Glutamatergic neuron (in vitro differentiated cells): ENCODE results near the gene LDAH. TPM values are rescaled to one million over a fixed set of nuclear protein-coding genes. Genes with fewer than 3 reads are reported as not detected.

ENCODE experiments used
- DNase-seq: peaks from one replicate; pipeline ENCODE4 v3.0.0; 2022
- H3K27ac Mint-ChIP-seq: one replicate; pipeline ENCODE4 v1.8.0; 2020; ENCODE audit warnings: mild to moderate bottlenecking, mixed read lengths, inconsistent platforms; ENCODE audit not compliant: unreplicated experiment
- H3K27me3 Mint-ChIP-seq: one replicate; pipeline ENCODE4 v1.8.0; 2020; ENCODE audit warnings: mild to moderate bottlenecking, moderate library complexity, mixed read lengths, inconsistent platforms; ENCODE audit not compliant: unreplicated experiment
- H3K36me3 Mint-ChIP-seq: one replicate; pipeline ENCODE4 v1.8.0; 2020; ENCODE audit warnings: mild to moderate bottlenecking, mixed read lengths, inconsistent platforms; ENCODE audit not compliant: unreplicated experiment
- H3K4me1 Mint-ChIP-seq: one replicate; pipeline ENCODE4 v1.8.0; 2020; ENCODE audit warnings: mild to moderate bottlenecking, low read depth, mixed read lengths, inconsistent platforms; ENCODE audit not compliant: unreplicated experiment
- H3K4me3 Mint-ChIP-seq: one replicate; pipeline ENCODE4 v1.8.0; 2020; ENCODE audit warnings: mild to moderate bottlenecking, mixed read lengths, inconsistent platforms; ENCODE audit not compliant: unreplicated experiment
- H3K9me3 Mint-ChIP-seq: one replicate; pipeline ENCODE4 v1.8.0; 2020; ENCODE audit warnings: mild to moderate bottlenecking, moderate library complexity, mixed read lengths, inconsistent platforms; ENCODE audit not compliant: unreplicated experiment
- total RNA-seq: library from RNA; stranded (reverse); fragmentation: NEBNext Ultra II Directional; extraction: Animal tissue kit (Norgen Biotek cat#: 25700); gene quantifications from one replicate; pipeline ENCODE4 v1.2.1, GENCODE V29; 2021; ENCODE audit not compliant: unreplicated experiment
- TF ChIP-seq, protein P1 (sequence below): fragments of 200-600 bp; sonication (generic); IDR thresholded peaks from one replicate; pipeline ENCODE4 v1.5.0; 2021; ENCODE audit not compliant: partially characterized antibody, unreplicated experiment

LDAH gene
- total RNA-seq, 1 donor from 2014 or later: 33.7 TPM

DNA sequence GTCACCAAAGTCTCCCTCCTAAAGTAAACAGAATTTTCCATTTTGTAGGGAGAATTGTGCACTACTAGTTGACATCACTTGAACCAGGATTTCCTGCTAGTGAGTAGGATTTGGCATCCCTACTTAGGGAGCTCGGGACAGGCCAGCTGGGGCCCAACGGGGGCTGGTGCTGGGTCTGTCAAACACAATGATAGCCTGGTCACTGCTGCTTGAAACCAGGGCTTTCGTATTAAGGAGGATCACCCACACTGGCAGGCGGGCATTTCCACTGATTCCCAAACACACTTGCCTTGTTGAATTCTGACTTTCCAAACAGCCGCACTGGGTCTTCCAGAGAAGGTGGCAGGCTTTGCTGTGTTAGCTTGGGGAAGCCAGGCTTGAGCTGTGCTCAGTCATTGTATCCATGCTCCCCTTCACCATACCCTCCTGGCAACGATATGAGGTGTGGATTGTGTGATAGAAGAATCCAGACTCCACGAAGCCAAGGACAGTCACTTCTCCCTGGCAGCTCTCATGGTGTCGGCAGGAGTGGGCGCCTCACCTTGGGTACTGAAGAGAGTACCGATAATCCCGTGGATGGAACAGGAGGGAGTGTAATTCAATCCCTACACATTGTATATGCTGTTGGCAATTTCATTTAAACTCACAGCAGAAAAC lies 148.5 kb downstream of the LDAH start:
- H3K4me3 Mint-ChIP-seq: no peak overlapping the region
- H3K9me3 Mint-ChIP-seq: peaks cover 3% of the 10 kb centered on the region
- H3K36me3 Mint-ChIP-seq: no peaks in the 10 kb centered on the region
- H3K27me3 Mint-ChIP-seq: peaks cover 19% of the 10 kb centered on the region
- H3K4me1 Mint-ChIP-seq: peaks cover 2% of the 10 kb centered on the region
- TF ChIP-seq, protein P1, sequence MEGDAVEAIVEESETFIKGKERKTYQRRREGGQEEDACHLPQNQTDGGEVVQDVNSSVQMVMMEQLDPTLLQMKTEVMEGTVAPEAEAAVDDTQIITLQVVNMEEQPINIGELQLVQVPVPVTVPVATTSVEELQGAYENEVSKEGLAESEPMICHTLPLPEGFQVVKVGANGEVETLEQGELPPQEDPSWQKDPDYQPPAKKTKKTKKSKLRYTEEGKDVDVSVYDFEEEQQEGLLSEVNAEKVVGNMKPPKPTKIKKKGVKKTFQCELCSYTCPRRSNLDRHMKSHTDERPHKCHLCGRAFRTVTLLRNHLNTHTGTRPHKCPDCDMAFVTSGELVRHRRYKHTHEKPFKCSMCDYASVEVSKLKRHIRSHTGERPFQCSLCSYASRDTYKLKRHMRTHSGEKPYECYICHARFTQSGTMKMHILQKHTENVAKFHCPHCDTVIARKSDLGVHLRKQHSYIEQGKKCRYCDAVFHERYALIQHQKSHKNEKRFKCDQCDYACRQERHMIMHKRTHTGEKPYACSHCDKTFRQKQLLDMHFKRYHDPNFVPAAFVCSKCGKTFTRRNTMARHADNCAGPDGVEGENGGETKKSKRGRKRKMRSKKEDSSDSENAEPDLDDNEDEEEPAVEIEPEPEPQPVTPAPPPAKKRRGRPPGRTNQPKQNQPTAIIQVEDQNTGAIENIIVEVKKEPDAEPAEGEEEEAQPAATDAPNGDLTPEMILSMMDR: no peak
- no peak for DNase-seq
- H3K27ac Mint-ChIP-seq: no peak overlapping the region

DNA sequence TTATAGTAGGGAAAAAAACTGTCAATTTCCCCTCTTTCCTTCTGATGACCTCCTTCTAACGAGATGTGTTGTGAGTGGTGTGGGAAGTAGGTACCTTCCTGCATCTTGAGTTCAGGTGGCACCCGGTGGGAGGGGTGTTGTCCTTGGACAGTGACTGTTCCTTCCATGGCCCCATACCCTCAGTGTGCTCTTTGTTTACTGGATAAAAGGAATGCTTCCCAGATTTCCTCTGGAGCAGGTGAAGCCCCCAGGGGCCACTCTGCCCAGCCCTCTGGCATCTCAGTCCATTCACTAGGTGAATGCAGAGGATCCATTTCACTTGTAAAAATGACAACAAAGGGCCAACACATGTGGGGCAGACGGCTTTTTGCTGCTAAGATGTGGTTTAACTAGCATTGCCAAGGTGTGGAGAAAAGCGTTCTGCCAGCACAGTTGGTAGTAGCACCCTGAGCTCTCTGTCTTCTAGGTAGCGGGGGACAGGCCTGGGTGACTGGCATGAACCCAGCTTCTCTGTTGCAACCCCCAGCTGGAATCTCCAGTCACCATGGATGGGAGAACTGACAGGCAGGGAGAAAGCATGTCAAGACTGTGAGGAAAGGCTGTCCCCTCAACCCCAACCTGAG lies 149.1 kb downstream of the LDAH start:
- TF ChIP-seq, protein P1: no peak
- Mint-ChIP-seq H3K36me3 (no peaks in the 10 kb centered on the region), H3K4me1 (peaks cover 2% of the 10 kb centered on the region), H3K9me3 (peaks cover 3% of the 10 kb centered on the region), H3K27me3 (peaks cover 21% of the 10 kb centered on the region), H3K4me3 (no peak overlapping the region), H3K27ac (no peak overlapping the region)
- no peak for DNase-seq

DNA sequence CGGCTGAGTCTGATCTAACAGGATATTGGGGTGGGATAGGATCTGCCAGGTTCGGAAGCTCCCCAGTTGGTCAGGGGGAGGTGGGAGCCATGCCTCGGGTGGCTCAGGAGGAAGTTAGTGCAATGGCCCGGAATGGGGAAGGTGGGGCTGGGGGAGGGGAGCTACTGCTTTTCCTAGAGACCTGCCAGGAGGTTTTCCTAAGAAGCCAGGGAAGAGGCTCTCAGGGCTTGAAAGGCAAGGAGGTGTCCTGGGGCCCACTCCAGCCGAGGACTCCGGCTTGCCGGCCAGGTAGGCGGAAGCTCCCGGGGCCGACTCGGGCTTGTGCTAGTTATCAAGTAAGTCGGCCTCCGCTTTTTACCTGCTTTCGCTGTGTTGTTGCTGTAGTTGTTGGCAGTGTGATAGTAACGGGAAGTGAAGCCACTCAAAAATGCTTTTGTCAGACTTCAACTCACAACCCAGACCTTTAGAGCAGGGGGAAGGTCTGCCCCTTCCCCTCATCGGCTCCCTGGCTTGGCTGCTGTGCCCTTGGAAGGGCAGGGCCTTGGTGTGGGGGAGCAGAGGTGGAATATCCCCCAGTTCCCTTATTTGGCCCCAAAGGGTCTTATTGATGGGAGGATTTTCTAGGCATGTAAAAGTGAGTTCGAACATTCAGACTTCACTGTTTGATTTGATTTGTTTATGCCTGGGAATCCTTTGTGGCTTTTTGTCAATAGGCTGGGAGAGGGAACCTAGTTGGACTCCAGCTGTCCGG lies 150.5 kb downstream of the LDAH start:
- no peaks in the 10 kb centered on the region for H3K36me3 Mint-ChIP-seq
- H3K27me3 Mint-ChIP-seq: peaks cover 27% of the 10 kb centered on the region
- peaks cover 10% of the 10 kb centered on the region for H3K9me3 Mint-ChIP-seq
- H3K27ac Mint-ChIP-seq: no peak overlapping the region
- DNase-seq: no peak
- peaks cover 2% of the 10 kb centered on the region for H3K4me1 Mint-ChIP-seq
- no peak overlapping the region for H3K4me3 Mint-ChIP-seq
- TF ChIP-seq, protein P1: no peak

DNA sequence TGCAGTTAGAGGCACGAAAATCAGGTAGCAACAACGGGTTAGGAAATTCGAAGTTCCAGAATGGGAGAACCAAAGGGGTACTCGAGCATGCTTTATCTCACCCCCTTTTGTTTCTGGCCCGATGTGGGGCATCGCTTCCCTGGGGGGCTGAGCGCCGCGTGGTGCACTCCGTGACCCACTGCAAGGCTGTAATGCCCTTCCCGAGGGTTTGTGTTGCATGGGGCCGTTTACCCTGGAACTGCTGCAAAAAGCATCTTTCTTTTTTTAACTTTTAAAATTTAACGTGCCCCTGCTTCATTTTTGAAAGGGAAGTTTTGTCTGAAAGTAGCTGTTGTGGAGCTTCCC lies 151.2 kb downstream of the LDAH start:
- Mint-ChIP-seq H3K9me3 (peaks cover 10% of the 10 kb centered on the region), H3K4me3 (no peak overlapping the region), H3K36me3 (no peaks in the 10 kb centered on the region), H3K27ac (no peak overlapping the region), H3K4me1 (peaks cover 2% of the 10 kb centered on the region), H3K27me3 (peaks cover 27% of the 10 kb centered on the region)
- DNase-seq: no peak
- TF ChIP-seq, protein P1: no peak
